GM18519 (cell line): ENCODE data around the gene PRRG3.
"Not testable (repeated sequence)": the region's sequence is repeated elsewhere in the genome, so short reads cannot be mapped to it uniquely, and the experiment has no call there.

Source experiments
- ATAC-seq: cut with Tn5 transposase; IDR thresholded peaks from one replicate; pipeline ENCODE4 v1.9.1; 2021; ENCODE audit warnings: mild to moderate bottlenecking, moderate library complexity; ENCODE audit not compliant: unreplicated experiment, low FRiP score

PRRG3 gene

DNA sequence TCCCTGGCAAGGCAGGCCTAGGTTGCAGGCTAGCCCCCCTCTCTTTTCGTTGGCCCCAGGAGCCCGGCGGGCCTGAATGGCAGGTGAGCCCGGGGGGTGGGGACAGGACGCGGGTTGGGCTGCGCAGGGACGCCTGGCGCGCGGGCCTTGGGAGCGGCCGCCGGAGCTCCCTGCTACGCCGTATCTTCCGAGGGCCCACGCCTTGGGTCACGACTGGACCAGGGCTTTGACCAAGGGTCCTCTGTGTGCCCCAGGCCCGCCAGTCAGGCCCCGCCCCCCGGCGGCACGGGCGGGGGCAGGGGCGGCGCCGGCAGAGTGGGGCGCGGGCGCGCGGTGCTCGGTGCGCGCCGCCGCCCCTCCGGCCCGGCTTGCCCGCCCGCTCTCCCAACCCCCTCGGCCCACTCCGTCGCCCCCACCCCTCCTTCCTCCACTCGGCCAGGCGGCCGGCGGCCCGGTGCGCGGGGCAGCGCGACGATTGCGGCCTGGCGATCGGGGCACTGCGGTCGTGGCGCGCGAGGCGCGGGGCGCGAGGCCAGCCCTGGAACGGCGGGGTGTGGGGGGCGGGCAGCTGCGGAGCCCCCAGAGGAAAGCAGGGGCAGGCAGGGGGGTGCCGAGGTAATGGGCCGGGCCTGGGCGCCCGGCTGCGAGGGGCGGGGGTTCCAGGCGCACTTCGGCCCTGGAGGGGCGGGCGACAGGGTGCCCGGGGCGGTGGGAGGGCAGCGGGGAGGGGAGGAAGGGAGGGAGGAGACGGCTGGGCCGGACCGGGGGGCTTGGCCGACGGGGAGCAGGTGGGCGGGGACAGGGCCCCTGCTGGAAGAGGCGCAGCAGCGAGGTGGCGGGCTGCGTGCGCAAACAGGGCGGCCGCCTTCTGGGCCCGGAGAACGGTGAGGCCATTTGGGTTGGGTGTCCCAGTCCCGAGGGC lies at the start of gene PRRG3:
TSS of gene PRRG3 (plus strand) at position 798 of the 922 bp plus-strand sequence. CDS start 3,357 bp downstream, outside the sequence.
- no peak for ATAC-seq

- no peak for ATAC-seq
Measured at GRCh38 chrX:151675121-151675746, 20.0 kb upstream of the PRRG3 start.

DNA sequence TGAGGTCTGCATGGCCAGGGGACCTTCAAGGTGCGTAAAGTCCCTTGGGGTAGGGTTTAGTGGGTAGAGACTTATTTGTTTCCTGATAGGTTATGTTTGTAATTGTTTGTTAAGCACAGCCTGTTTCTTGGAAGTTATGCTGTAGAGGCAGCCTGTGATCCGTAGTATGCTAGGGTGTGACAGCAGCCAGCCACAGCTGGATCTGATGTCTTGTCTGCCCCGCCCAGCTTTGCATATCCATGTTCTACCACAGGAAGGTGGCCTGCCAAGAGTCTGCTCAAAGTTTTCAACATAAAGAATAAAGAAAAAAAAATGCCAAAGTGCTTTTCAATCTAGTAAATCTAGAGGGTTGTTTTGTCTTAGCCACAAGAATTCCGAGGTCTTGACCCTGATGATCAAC lies 19.1 kb upstream of the PRRG3 start:
- no peak for ATAC-seq

DNA sequence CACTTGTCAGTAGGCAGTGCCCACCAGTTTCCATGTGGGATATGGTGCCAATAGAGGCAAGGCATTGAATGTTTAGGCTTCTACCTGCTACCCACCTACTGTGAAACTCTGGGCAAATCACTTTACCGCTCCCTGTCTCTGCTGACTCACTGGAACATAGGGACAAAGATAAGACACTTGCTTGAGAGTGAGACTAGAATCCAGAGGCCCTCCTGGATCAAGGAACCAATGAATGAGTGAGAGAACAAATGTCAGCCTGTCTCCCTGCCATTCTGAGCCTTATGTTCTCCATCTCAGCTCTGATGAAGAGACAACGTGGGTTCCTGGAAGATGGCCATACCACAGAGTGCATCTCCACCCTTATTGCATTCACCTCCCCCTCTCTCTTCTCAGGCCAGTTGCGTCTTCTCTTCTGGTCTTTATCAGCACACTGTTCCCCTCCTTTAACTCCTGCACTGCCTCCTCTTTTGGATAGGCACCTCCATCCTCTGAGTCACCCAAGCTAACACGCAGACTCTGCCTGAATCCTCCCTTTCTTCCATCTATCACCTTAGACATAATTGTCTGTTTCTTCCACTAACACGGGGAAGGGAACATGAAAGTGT lies 15.4 kb upstream of the PRRG3 start:
- ATAC-seq = no peak

DNA sequence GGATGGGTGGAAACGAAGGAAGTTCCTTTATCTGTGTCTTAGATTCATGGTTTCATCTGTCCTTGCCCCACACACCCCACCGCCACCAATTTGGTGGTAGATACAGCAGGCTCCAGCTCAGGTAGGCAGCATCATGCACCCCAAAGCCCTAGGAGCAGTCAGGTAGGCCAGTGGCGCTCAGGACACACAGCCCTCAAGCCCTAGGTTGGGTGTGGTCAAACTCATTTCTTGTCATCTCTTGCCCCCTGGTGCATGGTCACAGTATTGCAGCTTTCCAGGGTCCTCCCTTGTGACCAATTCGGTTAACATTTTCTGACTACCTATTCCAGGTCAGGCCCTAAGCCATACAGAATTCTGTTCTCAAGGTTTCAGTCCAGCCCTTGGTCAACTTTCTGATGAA lies 14.5 kb upstream of the PRRG3 start:
- ATAC-seq = no peak

GRCh38 chrX:151687635-151688034 lies 7.6 kb upstream of the PRRG3 start:
- ATAC-seq = no peak

- ATAC-seq = no peak
Measured at GRCh38 chrX:151688695-151689094, 6.6 kb upstream of the PRRG3 start.

DNA sequence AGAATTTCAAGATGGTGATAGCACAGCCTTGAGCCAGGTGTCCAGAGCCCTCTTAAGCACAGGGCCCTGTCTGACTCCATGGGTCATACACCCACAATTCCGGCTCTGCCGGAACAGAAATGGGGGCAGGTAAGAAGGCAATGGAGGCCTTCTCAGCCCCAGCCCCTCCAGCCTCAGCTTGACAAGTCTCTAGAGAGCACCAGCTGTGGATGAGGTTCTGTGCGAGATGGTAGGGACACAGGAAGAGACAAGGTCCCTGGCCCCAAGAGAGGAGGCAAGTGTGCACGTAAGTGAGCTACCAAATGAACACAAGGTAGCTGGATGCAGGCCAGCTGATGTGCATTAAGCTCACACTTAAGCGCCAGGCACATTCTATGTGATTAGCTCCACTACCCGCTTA lies 2.4 kb upstream of the PRRG3 start:
- ATAC-seq = no peak

- no peak for ATAC-seq
Measured at GRCh38 chrX:151694121-151694520, 1.1 kb upstream of the PRRG3 start.

- no peak for ATAC-seq
Measured at GRCh38 chrX:151695583-151696340, 504 bp downstream of the PRRG3 start.

- not testable (repeated sequence) for ATAC-seq
Measured at GRCh38 chrX:151697082-151697481, 1.8 kb downstream of the PRRG3 start.

- no peak for ATAC-seq
Measured at GRCh38 chrX:151697522-151697921, 2.3 kb downstream of the PRRG3 start.

DNA sequence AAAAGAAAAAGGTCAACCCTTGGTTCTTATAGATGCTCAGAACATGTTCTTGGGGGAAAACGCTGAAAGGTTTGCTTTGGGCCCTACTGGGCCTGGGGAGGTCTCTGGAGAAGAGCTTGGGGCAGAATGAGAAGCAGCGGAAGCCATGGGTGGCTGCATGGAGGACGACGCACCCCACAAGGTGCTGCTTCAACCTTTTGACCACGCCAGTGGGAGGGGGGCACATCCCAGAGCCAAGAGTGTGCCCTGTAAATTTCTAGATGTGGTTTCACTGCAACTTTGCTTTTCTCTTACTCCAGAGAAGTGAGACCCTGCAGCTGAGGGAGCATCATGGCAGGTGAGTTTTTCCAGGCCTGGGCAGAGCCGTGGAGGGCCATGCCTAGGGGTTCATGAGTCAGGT lies 3.2 kb downstream of the PRRG3 start:
- no peak for ATAC-seq

GRCh38 chrX:151699746-151700145 lies 4.5 kb downstream of the PRRG3 start:
- ATAC-seq = no peak

DNA sequence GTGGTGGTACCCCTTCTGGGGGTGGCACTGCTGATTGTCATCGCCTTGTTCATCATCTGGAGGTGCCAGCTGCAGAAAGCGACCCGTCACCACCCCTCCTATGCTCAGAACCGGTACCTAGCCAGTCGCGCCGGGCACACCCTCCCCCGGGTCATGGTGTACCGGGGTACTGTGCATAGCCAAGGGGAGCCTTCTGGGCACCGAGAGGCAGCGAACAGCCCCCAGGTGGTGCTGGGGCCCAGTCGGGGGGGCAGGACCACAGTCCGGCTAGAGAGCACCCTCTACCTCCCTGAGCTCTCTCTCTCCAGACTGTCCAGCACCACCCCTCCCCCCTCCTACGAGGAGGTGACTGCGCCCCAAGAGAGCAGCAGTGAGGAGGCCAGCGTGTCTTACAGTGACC lies 5.3 kb downstream of the PRRG3 start:
- no peak for ATAC-seq

DNA sequence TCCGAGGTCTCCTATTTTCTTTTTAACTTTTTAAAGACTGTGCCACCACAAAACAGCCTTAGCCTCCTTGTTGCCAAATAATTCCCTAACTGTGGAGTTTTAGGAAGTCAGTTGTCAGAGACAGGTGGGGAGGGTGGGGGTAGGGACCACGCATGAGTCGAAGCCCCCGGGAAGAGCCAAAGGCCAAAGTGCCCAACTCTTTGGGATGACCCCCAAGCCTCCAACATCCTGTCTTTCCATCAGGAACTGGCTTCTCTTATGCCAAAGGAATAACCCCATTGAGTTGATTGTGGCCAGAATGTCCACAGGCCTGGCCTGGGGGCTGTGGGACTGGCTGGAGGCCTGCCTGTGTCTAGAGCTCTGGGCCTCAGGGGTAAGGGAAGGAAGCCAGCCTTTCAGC lies 5.8 kb downstream of the PRRG3 start:
- no peak for ATAC-seq

GRCh38 chrX:151701531-151701930 lies 6.3 kb downstream of the PRRG3 start:
- ATAC-seq = no peak

DNA sequence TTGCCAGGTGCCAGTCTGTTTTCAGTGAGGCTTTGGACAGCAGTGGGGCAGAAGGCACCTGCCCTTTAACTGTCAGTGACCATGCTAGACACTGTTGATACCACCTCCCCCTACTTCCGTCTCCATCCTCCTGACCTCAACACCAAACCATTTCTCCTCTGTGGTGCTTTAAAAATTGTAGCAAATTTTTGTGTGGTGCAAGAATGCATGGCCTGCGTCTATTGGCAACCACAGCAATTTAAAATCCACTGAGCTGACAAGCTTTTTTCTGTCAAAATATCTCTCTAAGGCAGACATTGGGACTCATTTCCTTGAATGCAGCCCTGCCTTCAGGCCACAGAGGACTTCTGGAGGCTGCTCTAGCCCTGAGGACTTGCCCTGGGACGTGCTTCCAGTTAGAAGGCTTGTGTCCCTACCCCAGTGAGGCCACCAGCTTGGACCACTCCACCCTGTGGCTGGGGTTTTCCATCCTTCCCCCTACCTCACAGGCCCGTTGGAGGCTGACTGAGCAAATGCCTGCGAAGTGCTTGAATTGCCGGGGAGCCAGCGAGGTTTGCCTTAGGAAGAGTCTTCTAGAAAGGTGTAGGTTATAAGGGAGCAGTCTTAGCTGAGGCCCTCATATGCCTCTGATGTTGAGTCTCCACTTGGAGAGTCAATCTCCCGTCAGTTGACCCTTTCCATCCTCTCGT lies 6.9 kb downstream of the PRRG3 start:
- no peak for ATAC-seq

GRCh38 chrX:151702741-151703340 lies 7.6 kb downstream of the PRRG3 start:
- no peak for ATAC-seq

DNA sequence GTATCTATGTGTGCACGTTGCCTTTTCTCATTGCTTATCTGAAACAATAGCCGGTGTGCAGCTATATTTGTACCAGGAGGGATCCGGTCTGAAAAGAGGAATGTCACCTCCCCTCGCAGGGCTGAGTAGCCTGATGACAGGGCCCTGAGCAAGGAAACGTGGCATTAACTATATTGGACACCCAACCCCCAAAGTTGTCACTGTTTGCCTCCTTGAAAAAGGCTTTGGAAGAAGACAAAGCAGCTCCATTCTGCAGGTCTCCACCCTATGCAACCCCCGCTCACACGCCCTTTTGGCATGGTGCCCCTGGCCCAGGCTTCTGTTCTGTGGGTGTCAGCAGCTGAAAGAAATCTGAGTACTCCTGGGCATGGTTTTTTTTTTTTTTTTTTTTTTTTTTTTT lies 8.2 kb downstream of the PRRG3 start:
- no peak for ATAC-seq
